IPS-18a (cell line): Measurements from ENCODE around the gene POFUT1.

Experiments used
- H3K27ac ChIP-seq: one replicate; pipeline ENCODE4 v1.5.1; 2013; ENCODE audit warnings: low read length
- H3K27me3 ChIP-seq: one replicate; pipeline ENCODE4 v1.6.1; 2013; ENCODE audit warnings: mild to moderate bottlenecking, low read length; ENCODE audit not compliant: control insufficient read depth, insufficient read depth
- H3K36me3 ChIP-seq: one replicate; pipeline ENCODE4 v1.6.1; 2013; ENCODE audit warnings: low read depth, low read length; ENCODE audit not compliant: control insufficient read depth
- H3K4me1 ChIP-seq: one replicate; pipeline ENCODE4 v1.6.1; 2013; ENCODE audit warnings: low read depth, low read length; ENCODE audit not compliant: control insufficient read depth
- H3K4me3 ChIP-seq: one replicate; pipeline ENCODE4 v1.5.1; 2013; ENCODE audit warnings: low read length
- H3K9ac ChIP-seq: one replicate; pipeline ENCODE4 v1.6.1; 2013; ENCODE audit warnings: mild to moderate bottlenecking, low read length, moderate library complexity
- H3K9me3 ChIP-seq: one replicate; pipeline ENCODE4 v1.6.1; 2013; ENCODE audit warnings: low read depth, low read length; ENCODE audit not compliant: control insufficient read depth

Gene POFUT1

GRCh38 chr20:32201977-32202363 is 5.7 kb upstream of the POFUT1 start:
- Histone ChIP-seq H3K9me3 (no peaks in the 10 kb centered on the region), H3K4me1 (peaks cover 6% of the 10 kb centered on the region), H3K36me3 (peaks cover 60% of the 10 kb centered on the region), H3K4me3 (no peak overlapping the region), H3K27ac (no peak overlapping the region), H3K9ac (no peak overlapping the region), H3K27me3 (no peaks in the 10 kb centered on the region)

GRCh38 chr20:32203356-32204204 is 4.1 kb upstream of the POFUT1 start:
- no peak overlapping the region for H3K9ac ChIP-seq
- H3K4me1 ChIP-seq = peaks cover 6% of the 10 kb centered on the region
- no peaks in the 10 kb centered on the region for H3K27me3 ChIP-seq
- peaks cover 46% of the 10 kb centered on the region for H3K36me3 ChIP-seq
- H3K9me3 ChIP-seq = no peaks in the 10 kb centered on the region
- H3K27ac ChIP-seq = no peak overlapping the region
- no peak overlapping the region for H3K4me3 ChIP-seq

GRCh38 chr20:32204205-32205109 is 3.2 kb upstream of the POFUT1 start:
- H3K9me3 ChIP-seq = no peaks in the 10 kb centered on the region
- peaks cover 38% of the 10 kb centered on the region for H3K36me3 ChIP-seq
- H3K4me1 ChIP-seq = peaks cover 6% of the 10 kb centered on the region
- H3K9ac ChIP-seq = no peak overlapping the region
- H3K4me3 ChIP-seq = no peak overlapping the region
- no peak overlapping the region for H3K27ac ChIP-seq
- H3K27me3 ChIP-seq = no peaks in the 10 kb centered on the region

GRCh38 chr20:32205110-32205842 is 2.4 kb upstream of the POFUT1 start:
- Histone ChIP-seq H3K4me1 (peaks cover 6% of the 10 kb centered on the region), H3K36me3 (peaks cover 35% of the 10 kb centered on the region), H3K9me3 (no peaks in the 10 kb centered on the region), H3K9ac (no peak overlapping the region), H3K27me3 (no peaks in the 10 kb centered on the region), H3K4me3 (peak overlapping the region; percentile 97), H3K27ac (no peak overlapping the region)

- H3K27ac ChIP-seq = no peak overlapping the region
- no peaks in the 10 kb centered on the region for H3K9me3 ChIP-seq
- no peaks in the 10 kb centered on the region for H3K27me3 ChIP-seq
- peak overlapping the region; percentile 85 for H3K9ac ChIP-seq
- H3K36me3 ChIP-seq = peaks cover 36% of the 10 kb centered on the region
- H3K4me3 ChIP-seq = peak overlapping the region; percentile 97
- peaks cover 6% of the 10 kb centered on the region for H3K4me1 ChIP-seq
Measured at GRCh38 chr20:32205843-32206759, 1.6 kb upstream of the POFUT1 start.

GRCh38 chr20:32206760-32207625 is 687 bp upstream of the POFUT1 start:
- Histone ChIP-seq H3K36me3 (peaks cover 33% of the 10 kb centered on the region), H3K4me3 (peak overlapping the region; percentile 97), H3K9me3 (no peaks in the 10 kb centered on the region), H3K27me3 (no peaks in the 10 kb centered on the region), H3K27ac (peak overlapping the region; percentile 33), H3K9ac (peak overlapping the region; percentile 85), H3K4me1 (peaks cover 6% of the 10 kb centered on the region)

GRCh38 chr20:32208499-32209154 is 947 bp downstream of the POFUT1 start:
- Histone ChIP-seq H3K4me3 (peak overlapping the region; percentile 97), H3K9me3 (no peaks in the 10 kb centered on the region), H3K27me3 (no peaks in the 10 kb centered on the region), H3K4me1 (peaks cover 6% of the 10 kb centered on the region), H3K27ac (no peak overlapping the region), H3K36me3 (peaks cover 27% of the 10 kb centered on the region), H3K9ac (peak overlapping the region; percentile 90)

- Histone ChIP-seq H3K4me1 (peaks cover 6% of the 10 kb centered on the region), H3K36me3 (peaks cover 30% of the 10 kb centered on the region)
Measured at GRCh38 chr20:32209850-32210605, 2.3 kb downstream of the POFUT1 start.

GRCh38 chr20:32213870-32214269 is 6.2 kb downstream of the POFUT1 start:
- Histone ChIP-seq H3K4me3 (no peak overlapping the region), H3K36me3 (peaks cover 60% of the 10 kb centered on the region), H3K9me3 (no peaks in the 10 kb centered on the region), H3K9ac (no peak overlapping the region), H3K27me3 (no peaks in the 10 kb centered on the region), H3K4me1 (no peaks in the 10 kb centered on the region), H3K27ac (no peak overlapping the region)

More at GRCh38 chr20:32209850-32210605, 2.3 kb downstream of the POFUT1 start:
- H3K9ac ChIP-seq = no peak overlapping the region
- no peak overlapping the region for H3K4me3 ChIP-seq
- no peaks in the 10 kb centered on the region for H3K9me3 ChIP-seq
- no peak overlapping the region for H3K27ac ChIP-seq
- H3K27me3 ChIP-seq = no peaks in the 10 kb centered on the region
